Measurements from ENCODE around the gene RSAD2. TPM values are rescaled to one million over a fixed set of nuclear protein-coding genes. Genes with fewer than 3 reads are reported as not detected.

The RSAD2 gene
- total RNA-seq, 1 donor from 2014 or later, result 21.9 TPM

DNA sequence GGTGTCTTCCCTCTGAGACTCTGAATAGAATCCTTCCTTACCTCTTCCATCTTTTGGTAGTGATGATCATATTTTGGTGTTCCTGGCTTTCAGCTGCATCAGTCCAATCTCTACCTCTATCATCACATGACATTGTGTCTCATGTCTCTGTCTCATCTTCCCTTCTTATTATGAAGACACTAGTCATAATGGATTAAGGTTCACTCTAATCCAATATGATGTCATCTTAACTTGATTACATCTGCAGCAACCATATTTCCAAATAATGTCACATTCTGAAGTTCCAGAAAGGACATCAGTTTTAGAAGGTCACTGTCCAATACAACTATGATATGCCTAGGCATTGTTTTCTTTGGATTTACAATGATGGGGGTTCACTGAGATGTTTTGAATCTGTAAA, 43.4 kb upstream of the RSAD2 start:
- DNase-seq, result no peak
- Histone ChIP-seq H3K27ac (no peak overlapping the region), H3K4me3 (no peak overlapping the region), H3K4me1 (no peaks in the 10 kb centered on the region), H3K27me3 (ENCODE audit: low read depth) (no peaks in the 10 kb centered on the region), H3K36me3 (no peaks in the 10 kb centered on the region), H3K9me3 (peaks cover 10% of the 10 kb centered on the region)
- TF ChIP-seq, protein P1, sequence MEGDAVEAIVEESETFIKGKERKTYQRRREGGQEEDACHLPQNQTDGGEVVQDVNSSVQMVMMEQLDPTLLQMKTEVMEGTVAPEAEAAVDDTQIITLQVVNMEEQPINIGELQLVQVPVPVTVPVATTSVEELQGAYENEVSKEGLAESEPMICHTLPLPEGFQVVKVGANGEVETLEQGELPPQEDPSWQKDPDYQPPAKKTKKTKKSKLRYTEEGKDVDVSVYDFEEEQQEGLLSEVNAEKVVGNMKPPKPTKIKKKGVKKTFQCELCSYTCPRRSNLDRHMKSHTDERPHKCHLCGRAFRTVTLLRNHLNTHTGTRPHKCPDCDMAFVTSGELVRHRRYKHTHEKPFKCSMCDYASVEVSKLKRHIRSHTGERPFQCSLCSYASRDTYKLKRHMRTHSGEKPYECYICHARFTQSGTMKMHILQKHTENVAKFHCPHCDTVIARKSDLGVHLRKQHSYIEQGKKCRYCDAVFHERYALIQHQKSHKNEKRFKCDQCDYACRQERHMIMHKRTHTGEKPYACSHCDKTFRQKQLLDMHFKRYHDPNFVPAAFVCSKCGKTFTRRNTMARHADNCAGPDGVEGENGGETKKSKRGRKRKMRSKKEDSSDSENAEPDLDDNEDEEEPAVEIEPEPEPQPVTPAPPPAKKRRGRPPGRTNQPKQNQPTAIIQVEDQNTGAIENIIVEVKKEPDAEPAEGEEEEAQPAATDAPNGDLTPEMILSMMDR (IDR thresholded peaks at IDR 0.05), result no peak
- intact Hi-C loops (cut with DNase I), result no loop called here
- ATAC-seq, result no peak

DNA sequence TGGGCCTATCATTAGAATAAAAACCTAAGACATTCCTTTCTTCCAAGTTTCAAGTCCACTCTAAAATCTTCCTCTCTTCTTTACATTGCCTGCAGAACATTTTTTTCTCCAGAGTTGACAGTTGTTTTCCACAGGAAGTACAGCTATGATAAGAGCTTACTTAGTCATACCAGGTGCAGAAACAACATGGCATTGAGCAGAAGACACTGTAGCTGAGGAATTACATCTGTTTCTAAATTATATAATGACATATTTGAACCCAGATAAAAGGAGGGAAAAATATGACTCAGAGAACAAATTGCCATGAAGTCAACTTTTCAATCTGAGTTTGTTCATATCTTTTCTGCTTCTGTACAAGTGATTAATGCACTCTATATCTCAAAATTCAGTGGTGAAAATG, 42.1 kb upstream of the RSAD2 start:
- DNase-seq (no peak), ATAC-seq (no peak)
- TF ChIP-seq, protein P1 (IDR thresholded peaks at IDR 0.05), result no peak
- Histone ChIP-seq H3K27me3 (ENCODE audit: low read depth) (no peaks in the 10 kb centered on the region), H3K4me3 (no peak overlapping the region), H3K27ac (no peak overlapping the region), H3K4me1 (no peaks in the 10 kb centered on the region), H3K36me3 (no peaks in the 10 kb centered on the region), H3K9me3 (peaks cover 10% of the 10 kb centered on the region)
- intact Hi-C loops (cut with DNase I), result no loop called here

DNA sequence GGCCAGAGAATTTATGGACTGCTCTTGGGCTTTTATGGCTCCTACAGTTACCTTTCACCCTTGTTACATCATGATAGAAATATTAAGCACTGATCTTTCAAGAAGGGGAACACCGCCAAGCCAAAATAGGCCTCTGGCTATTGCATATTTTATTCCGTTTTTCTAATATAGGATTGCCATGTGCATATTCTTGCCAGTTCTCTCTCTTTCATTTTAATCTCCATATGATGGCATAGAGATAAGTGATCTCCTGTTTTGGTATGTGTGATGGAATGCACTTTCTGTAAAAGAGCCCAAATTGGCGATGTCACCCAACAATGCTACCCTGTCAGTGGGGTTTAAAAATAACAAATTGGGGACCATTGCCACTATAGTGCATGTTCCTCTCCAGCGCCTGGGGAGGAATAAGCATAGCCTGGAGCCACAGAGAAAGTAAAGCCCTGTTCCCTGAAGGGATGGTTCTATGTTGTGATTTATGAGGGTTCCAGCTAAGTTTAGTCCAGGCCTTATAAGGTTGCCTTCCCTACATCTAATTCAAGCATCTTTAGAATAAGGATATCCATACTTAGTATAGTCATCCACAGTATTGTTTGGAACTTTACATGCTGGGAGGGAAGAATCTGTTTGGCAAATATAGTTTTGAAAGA, 38.8 kb upstream of the RSAD2 start:
- no peaks in the 10 kb centered on the region for H3K36me3 ChIP-seq
- ATAC-seq (no peak), DNase-seq (no peak)
- H3K27ac ChIP-seq, result no peak overlapping the region
- peaks cover 26% of the 10 kb centered on the region for H3K9me3 ChIP-seq
- intact Hi-C loops (cut with DNase I), result no loop called here
- H3K4me3 ChIP-seq, result no peak overlapping the region
- no peaks in the 10 kb centered on the region for H3K4me1 ChIP-seq
- TF ChIP-seq, protein P1 (IDR thresholded peaks at IDR 0.05), result no peak
- no peaks in the 10 kb centered on the region for H3K27me3 ChIP-seq (ENCODE audit: low read depth)

DNA sequence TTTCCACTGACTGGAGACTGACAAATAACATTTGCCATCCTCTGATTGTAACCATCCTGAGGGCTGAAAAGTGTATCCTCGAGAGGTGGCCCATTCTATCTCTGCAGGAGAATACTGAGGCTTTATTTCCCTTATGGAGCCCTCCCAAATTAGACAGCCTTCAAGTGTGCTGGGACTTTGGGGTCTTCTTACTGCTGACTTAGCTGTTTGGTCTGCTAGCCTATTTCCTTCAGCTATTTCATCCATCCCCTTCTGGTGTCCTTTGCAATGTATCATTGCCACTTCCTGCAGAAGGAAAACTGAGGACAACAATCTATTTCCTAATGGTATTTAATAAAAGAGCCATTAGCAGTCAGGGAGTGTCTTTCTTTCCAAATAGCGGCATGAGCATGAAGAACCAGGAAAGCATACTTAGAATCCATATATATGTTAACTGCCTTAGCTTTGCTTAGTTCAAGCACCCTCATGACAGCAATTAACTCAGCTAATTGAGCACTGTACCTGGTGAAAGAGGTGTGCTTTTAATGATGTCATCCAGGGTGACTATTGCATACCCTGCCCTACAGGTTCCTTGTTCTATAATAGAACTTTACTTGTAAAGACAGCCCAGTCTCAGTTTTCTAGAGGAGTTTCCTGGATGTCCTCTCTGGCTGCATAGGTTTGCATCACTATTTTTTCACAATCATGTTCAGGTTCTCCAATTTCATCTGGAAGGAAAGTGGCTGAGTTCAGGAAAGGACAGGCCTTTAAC, 35.9 kb upstream of the RSAD2 start:
- ATAC-seq, result no peak
- intact Hi-C loops (cut with DNase I), result no loop called here
- Histone ChIP-seq H3K4me1 (no peaks in the 10 kb centered on the region), H3K36me3 (no peaks in the 10 kb centered on the region), H3K4me3 (no peak overlapping the region), H3K9me3 (peaks cover 55% of the 10 kb centered on the region), H3K27me3 (ENCODE audit: low read depth) (no peaks in the 10 kb centered on the region), H3K27ac (no peak overlapping the region)
- no peak for DNase-seq
- TF ChIP-seq, protein P1 (IDR thresholded peaks at IDR 0.05), result no peak

DNA sequence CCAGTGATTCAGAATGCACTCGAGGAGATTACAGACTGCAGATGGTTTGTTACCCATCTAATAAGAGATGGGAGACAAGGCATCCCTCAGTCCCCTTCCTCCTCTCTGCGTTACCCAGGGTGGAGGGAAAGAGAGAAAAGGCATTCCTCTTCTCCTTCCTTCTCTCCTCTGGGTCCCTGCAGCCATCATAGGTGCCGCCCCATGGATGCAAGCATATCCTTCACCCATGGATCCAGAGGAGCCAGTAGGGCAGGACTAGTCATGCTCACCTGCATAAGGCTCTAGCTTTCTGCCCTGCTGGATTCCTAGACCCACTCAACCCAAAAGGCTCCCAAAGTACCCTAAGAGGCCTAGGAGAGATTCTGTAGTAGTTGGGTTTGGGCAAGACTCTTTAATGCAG, 32.3 kb upstream of the RSAD2 start:
- Histone ChIP-seq H3K36me3 (peaks cover 18% of the 10 kb centered on the region), H3K9me3 (peaks cover 69% of the 10 kb centered on the region), H3K4me3 (no peak overlapping the region), H3K4me1 (no peaks in the 10 kb centered on the region), H3K27me3 (ENCODE audit: low read depth) (no peaks in the 10 kb centered on the region), H3K27ac (no peak overlapping the region)
- DNase-seq, result no peak
- no peak for ATAC-seq
- intact Hi-C loops (cut with DNase I), result no loop called here
- TF ChIP-seq, protein P1 (IDR thresholded peaks at IDR 0.05), result no peak
